GM23338 (cell line): ENCODE measurements around the gene SEC16A. TPM values are rescaled to one million over a fixed set of nuclear protein-coding genes. Genes with fewer than 3 reads are reported as not detected.

Source experiments
- ATAC-seq: fragments of 200-7000 bp; cut with Tn5 transposase; 3 replicates; pipeline ENCODE4 v1.9.1; 2020
- DNase-seq: peaks from one replicate; pipeline ENCODE4 v3.0.0-alpha.2; 2015; ENCODE audit warnings: low spot score
- H2AFZ ChIP-seq: fragments of 200-600 bp; sonication (generic); 2 replicates; pipeline ENCODE4 v1.8.0; 2016; ENCODE audit warnings: antibody characterized with exemption, mild to moderate bottlenecking, moderate library complexity
- H3F3A ChIP-seq: fragments of 200-600 bp; sonication (generic); replicated peaks from 2 replicates; pipeline ENCODE4 v1.8.0; 2017; ENCODE audit warnings: antibody characterized with exemption, mixed run types, low read depth
- H3K27ac ChIP-seq: fragments of 200-600 bp; sonication (generic); 2 replicates; pipeline ENCODE4 v1.6.1; 2016; ENCODE audit warnings: low read depth
- H3K27me3 ChIP-seq: fragments of 200-600 bp; sonication (generic); 2 replicates; pipeline ENCODE4 v1.8.0; 2016; ENCODE audit warnings: mild to moderate bottlenecking, mixed run types, moderate library complexity; ENCODE audit not compliant: insufficient read depth
- H3K36me3 ChIP-seq: fragments of 200-600 bp; sonication (generic); 2 replicates; pipeline ENCODE4 v1.8.0; 2016; ENCODE audit warnings: mild to moderate bottlenecking; ENCODE audit not compliant: insufficient read depth
- H3K4me1 ChIP-seq: fragments of 200-600 bp; sonication (generic); 2 replicates; pipeline ENCODE4 v1.8.0; 2016; ENCODE audit warnings: mild to moderate bottlenecking, moderate library complexity; ENCODE audit not compliant: insufficient read depth
- H3K4me2 ChIP-seq: fragments of 200-600 bp; sonication (generic); 2 replicates; pipeline ENCODE4 v1.7.1; 2017; ENCODE audit warnings: mixed run types
- H3K4me3 ChIP-seq: fragments of 200-600 bp; sonication (generic); 2 replicates; pipeline ENCODE4 v1.6.1; 2016; ENCODE audit warnings: mixed run types
- H3K79me2 ChIP-seq: fragments of 200-600 bp; sonication (generic); replicated peaks from 2 replicates; pipeline ENCODE4 v1.8.0; 2017; ENCODE audit warnings: mild to moderate bottlenecking; ENCODE audit not compliant: insufficient read depth
- H3K9me2 ChIP-seq: fragments of 200-600 bp; sonication (generic); 2 replicates; pipeline ENCODE4 v1.8.0; 2017; ENCODE audit not compliant: insufficient read depth
- H4K20me1 ChIP-seq: fragments of 200-600 bp; sonication (generic); replicated peaks from 2 replicates; pipeline ENCODE4 v1.8.0; 2017; ENCODE audit warnings: mild to moderate bottlenecking; ENCODE audit not compliant: insufficient read depth
- H3K27ac Mint-ChIP-seq: 2 replicates; pipeline ENCODE4 v1.8.0; 2020; ENCODE audit warnings: inconsistent platforms, mild to moderate bottlenecking, moderate library complexity, mixed read lengths
- H3K27me3 Mint-ChIP-seq: 3 replicates; pipeline ENCODE4 v1.8.0; 2022; ENCODE audit warnings: low read depth, mild to moderate bottlenecking, moderate library complexity, mixed read lengths, inconsistent platforms; ENCODE audit not compliant: insufficient read depth, poor library complexity
- H3K36me3 Mint-ChIP-seq: 3 replicates; pipeline ENCODE4 v1.8.0; 2021; ENCODE audit warnings: low read depth, mild to moderate bottlenecking, inconsistent platforms, moderate library complexity, mixed read lengths
- H3K4me1 Mint-ChIP-seq: 3 replicates; pipeline ENCODE4 v1.8.0; 2020; ENCODE audit warnings: mild to moderate bottlenecking, inconsistent platforms, mixed read lengths
- H3K4me3 Mint-ChIP-seq: 3 replicates; pipeline ENCODE4 v1.8.0; 2021; ENCODE audit warnings: moderate library complexity, mild to moderate bottlenecking, inconsistent platforms, mixed read lengths
- H3K9me3 Mint-ChIP-seq: 3 replicates; pipeline ENCODE4 v1.8.0; 2020; ENCODE audit warnings: moderate library complexity, mild to moderate bottlenecking, inconsistent platforms, mixed read lengths
- CREB1 ChIP-seq: fragments of 250-450 bp; sonication (Bioruptor Pico); IDR thresholded peaks from 2 replicates; pipeline ENCODE4 v1.5.0; 2020; ENCODE audit warnings: low read depth, mild to moderate bottlenecking, moderate library complexity
- CTCF ChIP-seq, 2 experiments: fragments of 200-600 bp in 1 of 2; sonication (generic) in 1 of 2; conservative IDR thresholded peaks; 2 replicates each; pipeline versions ENCODE4 v1.5.1 to v1.6.1; 2016 to 2017; ENCODE audit warnings: antibody characterized with exemption in 2 of 2, low read depth in 2 of 2, mild to moderate bottlenecking in 2 of 2, moderate library complexity in 1 of 2
- JUNB ChIP-seq: IDR thresholded peaks from one replicate; pipeline ENCODE4 v1.6.1; 2016; ENCODE audit warnings: antibody characterized with exemption; ENCODE audit not compliant: unreplicated experiment
- POLR2AphosphoS5 ChIP-seq: IDR thresholded peaks from 2 replicates; pipeline ENCODE4 v1.6.1; 2016; ENCODE audit warnings: antibody characterized with exemption, low read depth
- STAT1 ChIP-seq: IDR thresholded peaks from one replicate; pipeline ENCODE4 v1.6.1; 2016; ENCODE audit warnings: antibody characterized with exemption; ENCODE audit not compliant: unreplicated experiment
- ZNF114 ChIP-seq: fragments of 250-450 bp; sonication (Bioruptor Pico); IDR thresholded peaks from 2 replicates; pipeline ENCODE4 v1.5.0; 2020; ENCODE audit warnings: mild to moderate bottlenecking, moderate library complexity
- ZNF462 ChIP-seq: fragments of 250-450 bp; sonication (Bioruptor Pico); IDR thresholded peaks from 2 replicates; pipeline ENCODE4 v1.5.0; 2020; ENCODE audit warnings: mild to moderate bottlenecking, moderate library complexity
- polyA plus RNA-seq: library from polyadenylated mRNA; unstranded; fragments of >200 nt; fragmentation: Nextera tagmentation; extraction: Ambion mirVana; gene quantifications from 2 replicates; pipeline ENCODE4 v1.2.1, GENCODE V29; 2016
- total RNA-seq: library from RNA; depleted of rRNA; stranded (reverse); fragments of >200 nt; shearing (Covaris generic); gene quantifications from 2 replicates; pipeline ENCODE4 v1.2.3, GENCODE V29; 2014
- TF ChIP-seq, protein P1 (sequence below): IDR thresholded peaks from one replicate; pipeline ENCODE4 v1.6.1; 2018; ENCODE audit warnings: antibody characterized with exemption; ENCODE audit not compliant: unreplicated experiment
- TF ChIP-seq, protein P2 (sequence below): IDR thresholded peaks from 2 replicates; pipeline ENCODE4 v1.6.1; 2016; ENCODE audit warnings: antibody characterized with exemption

The SEC16A gene
- total and polyA plus RNA-seq, 2 experiments from 2014 or later = 34.0 to 59.2 TPM

- no peak for TF ChIP-seq CTCF (conservative IDR thresholded peaks at IDR 0.05; ENCODE audit: low read depth in 2 of 2)
- no peak for TF ChIP-seq ZNF462 (CRISPR knock-in tag)
- no peak for TF ChIP-seq STAT1
- TF ChIP-seq JUNB = no peak
These were observed 48.2 kb downstream of the SEC16A start (continued) for GRCh38 chr9:136434580-136435169.

- H3K4me1 ChIP-seq = no peaks in the 10 kb centered on the region
- H3K9me2 ChIP-seq = no peaks in the 10 kb centered on the region
- H3K9me3 Mint-ChIP-seq = no peaks in the 10 kb centered on the region
- H3K27me3 ChIP-seq = no peaks in the 10 kb centered on the region
- H3K36me3 ChIP-seq = no peaks in the 10 kb centered on the region
- H3K79me2 ChIP-seq = peaks cover 29% of the 10 kb centered on the region
- peaks cover 8% of the 10 kb centered on the region for H3K27me3 Mint-ChIP-seq
- H3K4me2 ChIP-seq = no peak overlapping the region
- no peak overlapping the region for H3K27ac ChIP-seq
- DNase-seq (no peak), ATAC-seq (no peak)
- H3K36me3 Mint-ChIP-seq = no peaks in the 10 kb centered on the region; the same call in 1 of the 3 replicates
- H2AFZ ChIP-seq = no peak overlapping the region
- no peak overlapping the region for H3K4me3 ChIP-seq
- no peak overlapping the region for H3K27ac Mint-ChIP-seq
- H3K4me1 Mint-ChIP-seq = peaks cover 18% of the 10 kb centered on the region
- H4K20me1 ChIP-seq = peaks cover 14% of the 10 kb centered on the region; the same call in 1 of the 2 replicates
- H3F3A ChIP-seq = no peaks in the 10 kb centered on the region
- H3K4me3 Mint-ChIP-seq = no peak overlapping the region
- TF ChIP-seq, protein P1, sequence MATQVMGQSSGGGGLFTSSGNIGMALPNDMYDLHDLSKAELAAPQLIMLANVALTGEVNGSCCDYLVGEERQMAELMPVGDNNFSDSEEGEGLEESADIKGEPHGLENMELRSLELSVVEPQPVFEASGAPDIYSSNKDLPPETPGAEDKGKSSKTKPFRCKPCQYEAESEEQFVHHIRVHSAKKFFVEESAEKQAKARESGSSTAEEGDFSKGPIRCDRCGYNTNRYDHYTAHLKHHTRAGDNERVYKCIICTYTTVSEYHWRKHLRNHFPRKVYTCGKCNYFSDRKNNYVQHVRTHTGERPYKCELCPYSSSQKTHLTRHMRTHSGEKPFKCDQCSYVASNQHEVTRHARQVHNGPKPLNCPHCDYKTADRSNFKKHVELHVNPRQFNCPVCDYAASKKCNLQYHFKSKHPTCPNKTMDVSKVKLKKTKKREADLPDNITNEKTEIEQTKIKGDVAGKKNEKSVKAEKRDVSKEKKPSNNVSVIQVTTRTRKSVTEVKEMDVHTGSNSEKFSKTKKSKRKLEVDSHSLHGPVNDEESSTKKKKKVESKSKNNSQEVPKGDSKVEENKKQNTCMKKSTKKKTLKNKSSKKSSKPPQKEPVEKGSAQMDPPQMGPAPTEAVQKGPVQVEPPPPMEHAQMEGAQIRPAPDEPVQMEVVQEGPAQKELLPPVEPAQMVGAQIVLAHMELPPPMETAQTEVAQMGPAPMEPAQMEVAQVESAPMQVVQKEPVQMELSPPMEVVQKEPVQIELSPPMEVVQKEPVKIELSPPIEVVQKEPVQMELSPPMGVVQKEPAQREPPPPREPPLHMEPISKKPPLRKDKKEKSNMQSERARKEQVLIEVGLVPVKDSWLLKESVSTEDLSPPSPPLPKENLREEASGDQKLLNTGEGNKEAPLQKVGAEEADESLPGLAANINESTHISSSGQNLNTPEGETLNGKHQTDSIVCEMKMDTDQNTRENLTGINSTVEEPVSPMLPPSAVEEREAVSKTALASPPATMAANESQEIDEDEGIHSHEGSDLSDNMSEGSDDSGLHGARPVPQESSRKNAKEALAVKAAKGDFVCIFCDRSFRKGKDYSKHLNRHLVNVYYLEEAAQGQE = no peak
- no peak for TF ChIP-seq STAT1
- TF ChIP-seq POLR2AphosphoS5 = no peak
- no peak for TF ChIP-seq CREB1 (CRISPR knock-in tag)
- no peak for TF ChIP-seq ZNF114 (CRISPR knock-in tag)
- no peak for TF ChIP-seq JUNB
- TF ChIP-seq, protein P2, sequence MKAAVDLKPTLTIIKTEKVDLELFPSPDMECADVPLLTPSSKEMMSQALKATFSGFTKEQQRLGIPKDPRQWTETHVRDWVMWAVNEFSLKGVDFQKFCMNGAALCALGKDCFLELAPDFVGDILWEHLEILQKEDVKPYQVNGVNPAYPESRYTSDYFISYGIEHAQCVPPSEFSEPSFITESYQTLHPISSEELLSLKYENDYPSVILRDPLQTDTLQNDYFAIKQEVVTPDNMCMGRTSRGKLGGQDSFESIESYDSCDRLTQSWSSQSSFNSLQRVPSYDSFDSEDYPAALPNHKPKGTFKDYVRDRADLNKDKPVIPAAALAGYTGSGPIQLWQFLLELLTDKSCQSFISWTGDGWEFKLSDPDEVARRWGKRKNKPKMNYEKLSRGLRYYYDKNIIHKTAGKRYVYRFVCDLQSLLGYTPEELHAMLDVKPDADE = no peak
These were observed 48.8 kb downstream of the SEC16A start for GRCh38 chr9:136433849-136434579.
